ENCODE data around the gene RMND5A.

RMND5A gene

GRCh38 chr2:86818114-86818801, 98.2 kb downstream of the RMND5A start:
- Histone ChIP-seq H3K36me3 (ENCODE audit: control insufficient read depth, insufficient read depth, low read length) (no peaks in the 10 kb centered on the region), H3K27ac (ENCODE audit: low read depth, low read length) (no peak overlapping the region), H3K4me1 (ENCODE audit: control insufficient read depth, insufficient read depth, low read length) (no peaks in the 10 kb centered on the region), H3K27me3 (ENCODE audit: control insufficient read depth, insufficient read depth, low read length) (no peaks in the 10 kb centered on the region), H3K4me3 (ENCODE audit: low read depth, low read length) (no peak overlapping the region), H3K9me3 (ENCODE audit: control insufficient read depth, insufficient read depth, low read length) (no peaks in the 10 kb centered on the region; the same call in 1 of the 2 replicates), H3K9ac (ENCODE audit: low read depth, low read length) (no peak overlapping the region)

- Histone ChIP-seq H3K9ac (ENCODE audit: low read depth, low read length) (no peak overlapping the region), H3K4me1 (ENCODE audit: control insufficient read depth, insufficient read depth, low read length) (no peaks in the 10 kb centered on the region), H3K4me3 (ENCODE audit: low read depth, low read length) (no peak overlapping the region), H3K36me3 (ENCODE audit: control insufficient read depth, insufficient read depth, low read length) (no peaks in the 10 kb centered on the region), H3K9me3 (ENCODE audit: control insufficient read depth, insufficient read depth, low read length) (no peaks in the 10 kb centered on the region; the same call in 1 of the 2 replicates), H3K27ac (ENCODE audit: low read depth, low read length) (no peak overlapping the region), H3K27me3 (ENCODE audit: control insufficient read depth, insufficient read depth, low read length) (no peaks in the 10 kb centered on the region)
Measured at GRCh38 chr2:86818957-86819356, 98.9 kb downstream of the RMND5A start.

- Histone ChIP-seq H3K36me3 (ENCODE audit: control insufficient read depth, insufficient read depth, low read length) (no peaks in the 10 kb centered on the region), H3K9ac (ENCODE audit: low read depth, low read length) (no peak overlapping the region), H3K4me1 (ENCODE audit: control insufficient read depth, insufficient read depth, low read length) (no peaks in the 10 kb centered on the region), H3K27me3 (ENCODE audit: control insufficient read depth, insufficient read depth, low read length) (no peaks in the 10 kb centered on the region), H3K9me3 (ENCODE audit: control insufficient read depth, insufficient read depth, low read length) (no peaks in the 10 kb centered on the region; the same call in 1 of the 2 replicates), H3K27ac (ENCODE audit: low read depth, low read length) (no peak overlapping the region), H3K4me3 (ENCODE audit: low read depth, low read length) (no peak overlapping the region)
Measured at GRCh38 chr2:86821306-86821705, 101.2 kb downstream of the RMND5A start.

- Histone ChIP-seq H3K27ac (ENCODE audit: low read depth, low read length) (no peak overlapping the region), H3K4me3 (ENCODE audit: low read depth, low read length) (no peak overlapping the region), H3K9ac (ENCODE audit: low read depth, low read length) (no peak overlapping the region), H3K4me1 (ENCODE audit: control insufficient read depth, insufficient read depth, low read length) (no peaks in the 10 kb centered on the region), H3K36me3 (ENCODE audit: control insufficient read depth, insufficient read depth, low read length) (no peaks in the 10 kb centered on the region), H3K9me3 (ENCODE audit: control insufficient read depth, insufficient read depth, low read length) (no peaks in the 10 kb centered on the region; the same call in 1 of the 2 replicates), H3K27me3 (ENCODE audit: control insufficient read depth, insufficient read depth, low read length) (no peaks in the 10 kb centered on the region)
Measured at GRCh38 chr2:86821842-86822241, 101.8 kb downstream of the RMND5A start.

GRCh38 chr2:86822668-86823345, 102.7 kb downstream of the RMND5A start:
- Histone ChIP-seq H3K36me3 (ENCODE audit: control insufficient read depth, insufficient read depth, low read length) (no peaks in the 10 kb centered on the region), H3K9me3 (ENCODE audit: control insufficient read depth, insufficient read depth, low read length) (no peaks in the 10 kb centered on the region; the same call in 1 of the 2 replicates), H3K27me3 (ENCODE audit: control insufficient read depth, insufficient read depth, low read length) (no peaks in the 10 kb centered on the region), H3K4me3 (ENCODE audit: low read depth, low read length) (no peak overlapping the region), H3K27ac (ENCODE audit: low read depth, low read length) (no peak overlapping the region), H3K9ac (ENCODE audit: low read depth, low read length) (no peak overlapping the region), H3K4me1 (ENCODE audit: control insufficient read depth, insufficient read depth, low read length) (no peaks in the 10 kb centered on the region)

GRCh38 chr2:86825036-86825692, 105.1 kb downstream of the RMND5A start:
- no peaks in the 10 kb centered on the region; the same call in 1 of the 2 replicates for H3K9me3 ChIP-seq (ENCODE audit: control insufficient read depth, insufficient read depth, low read length)
- no peaks in the 10 kb centered on the region for H3K4me1 ChIP-seq (ENCODE audit: control insufficient read depth, insufficient read depth, low read length)
- H3K9ac ChIP-seq (ENCODE audit: low read depth, low read length): no peak overlapping the region
- no peak overlapping the region for H3K4me3 ChIP-seq (ENCODE audit: low read depth, low read length)
- no peaks in the 10 kb centered on the region for H3K36me3 ChIP-seq (ENCODE audit: control insufficient read depth, insufficient read depth, low read length)
- H3K27me3 ChIP-seq (ENCODE audit: control insufficient read depth, insufficient read depth, low read length): no peaks in the 10 kb centered on the region
- H3K27ac ChIP-seq (ENCODE audit: low read depth, low read length): no peak overlapping the region

- Histone ChIP-seq H3K4me3 (ENCODE audit: low read depth, low read length) (no peak overlapping the region), H3K36me3 (ENCODE audit: control insufficient read depth, insufficient read depth, low read length) (no peaks in the 10 kb centered on the region), H3K9me3 (ENCODE audit: control insufficient read depth, insufficient read depth, low read length) (no peaks in the 10 kb centered on the region; the same call in 1 of the 2 replicates), H3K9ac (ENCODE audit: low read depth, low read length) (no peak overlapping the region), H3K27me3 (ENCODE audit: control insufficient read depth, insufficient read depth, low read length) (no peaks in the 10 kb centered on the region), H3K27ac (ENCODE audit: low read depth, low read length) (no peak overlapping the region), H3K4me1 (ENCODE audit: control insufficient read depth, insufficient read depth, low read length) (no peaks in the 10 kb centered on the region)
Measured at GRCh38 chr2:86825693-86826381, 105.7 kb downstream of the RMND5A start.

- Histone ChIP-seq H3K27me3 (ENCODE audit: control insufficient read depth, insufficient read depth, low read length) (no peaks in the 10 kb centered on the region), H3K36me3 (ENCODE audit: control insufficient read depth, insufficient read depth, low read length) (no peaks in the 10 kb centered on the region), H3K27ac (ENCODE audit: low read depth, low read length) (no peak overlapping the region), H3K9me3 (ENCODE audit: control insufficient read depth, insufficient read depth, low read length) (no peaks in the 10 kb centered on the region; the same call in 1 of the 2 replicates), H3K4me3 (ENCODE audit: low read depth, low read length) (no peak overlapping the region), H3K4me1 (ENCODE audit: control insufficient read depth, insufficient read depth, low read length) (peaks cover 5% of the 10 kb centered on the region), H3K9ac (ENCODE audit: low read depth, low read length) (no peak overlapping the region)
Measured at GRCh38 chr2:86826951-86827350, 106.9 kb downstream of the RMND5A start.

All from HUES48 (cell line).